Lower lobe of right lung (tissue), 2 donors: Measurements from ENCODE around the gene BTG2. TPM values are rescaled to one million over a fixed set of nuclear protein-coding genes. Genes with fewer than 3 reads are reported as not detected.

ENCODE experiments used
- ATAC-seq, 2 donors: fragments of 200-7000 bp; cut with Tn5 transposase; one replicate each; pipeline ENCODE4 v1.9.1; 2020 to 2022; ENCODE audit warnings: mild to moderate bottlenecking in 2 of 2, moderate library complexity in 2 of 2
- DNase-seq: peaks from one replicate; pipeline ENCODE4 v3.0.0-alpha.2; 2020
- H3K27ac ChIP-seq: fragments of 200-600 bp; one replicate; pipeline ENCODE4 v1.8.0; 2022
- H3K27me3 ChIP-seq: fragments of 200-600 bp; one replicate; pipeline ENCODE4 v1.8.0; 2022; ENCODE audit warnings: low read depth
- H3K36me3 ChIP-seq: fragments of 200-600 bp; one replicate; pipeline ENCODE4 v1.8.0; 2022; ENCODE audit warnings: mild to moderate bottlenecking
- H3K4me1 ChIP-seq: fragments of 200-600 bp; one replicate; pipeline ENCODE4 v1.8.0; 2022
- H3K4me3 ChIP-seq: fragments of 200-600 bp; one replicate; pipeline ENCODE4 v1.8.0; 2022; ENCODE audit warnings: mild to moderate bottlenecking
- H3K9me3 ChIP-seq: fragments of 200-600 bp; one replicate; pipeline ENCODE4 v1.8.0; 2022
- intact Hi-C: fragments of 100-400 bp; cut with DNase I; formaldehyde crosslinking; loops from one replicate; pipeline ENCODE4 v1.11.0; 2022
- total RNA-seq: library from RNA; stranded (reverse); fragmentation: NEBNext Ultra II Directional; extraction: Animal tissue kit (Norgen Biotek cat#: 25700); gene quantifications from one replicate; pipeline ENCODE4 v1.2.1, GENCODE V29; 2021
- TF ChIP-seq, protein P1 (sequence below): fragments of 200-600 bp; IDR thresholded peaks from one replicate; pipeline ENCODE4 v1.8.0; 2022; ENCODE audit warnings: antibody characterized with exemption, mild to moderate bottlenecking
- donor health status: DM: no; HTN: yes; CAD: no; lungs with severe emphysema.

Gene BTG2
- total RNA-seq, 1 donor from 2014 or later, result 96.7 TPM

DNA sequence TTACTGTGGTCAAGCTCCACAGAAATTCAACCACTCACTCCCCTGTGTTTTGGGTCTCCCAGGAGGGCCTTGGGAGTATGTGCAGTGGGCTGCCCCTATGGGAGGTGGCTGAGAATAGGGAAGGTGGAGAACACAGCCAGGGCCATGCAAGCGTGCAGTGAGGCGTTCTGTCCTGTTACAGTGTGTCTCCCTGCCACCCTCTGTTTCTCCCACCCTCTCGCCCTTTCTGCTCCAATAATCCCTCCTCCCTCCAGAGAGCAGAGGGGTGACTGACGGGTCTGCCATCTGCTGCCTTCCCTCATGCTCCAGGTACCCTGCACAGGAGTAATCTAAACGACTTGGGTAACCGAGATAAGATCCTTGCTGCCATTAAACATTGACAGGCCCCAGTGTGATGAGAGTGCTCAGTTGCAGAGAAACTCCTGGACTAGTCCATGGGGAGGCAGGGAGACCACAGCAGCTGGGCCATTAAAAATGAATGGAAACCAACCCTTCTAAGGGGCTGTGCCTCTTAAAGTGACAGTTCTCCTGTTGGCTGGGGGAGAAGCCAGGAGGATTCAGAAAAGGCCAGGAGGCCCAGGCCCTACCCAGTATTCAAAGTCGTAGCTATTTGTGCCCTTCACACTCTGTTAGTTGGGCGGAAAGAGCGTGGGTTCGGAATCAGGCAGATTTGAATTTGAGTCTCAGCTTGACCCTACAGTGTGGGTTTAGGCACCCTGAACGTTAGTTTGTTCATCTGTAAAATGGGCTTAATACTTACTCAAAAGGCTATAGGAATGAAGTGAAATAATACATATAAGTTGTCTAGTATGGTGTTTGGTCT lies 22.4 kb upstream of the BTG2 start:
- H3K4me3 ChIP-seq, result no peak overlapping the region
- peaks cover 54% of the 10 kb centered on the region for H3K4me1 ChIP-seq
- no peak for ATAC-seq
- H3K9me3 ChIP-seq, result no peaks in the 10 kb centered on the region
- no peaks in the 10 kb centered on the region for H3K36me3 ChIP-seq
- intact Hi-C loops, result no loop called here
- DNase-seq, result no peak
- H3K27me3 ChIP-seq, result no peaks in the 10 kb centered on the region
- H3K27ac ChIP-seq, result peak overlapping the region; percentile 31
- TF ChIP-seq, protein P1, sequence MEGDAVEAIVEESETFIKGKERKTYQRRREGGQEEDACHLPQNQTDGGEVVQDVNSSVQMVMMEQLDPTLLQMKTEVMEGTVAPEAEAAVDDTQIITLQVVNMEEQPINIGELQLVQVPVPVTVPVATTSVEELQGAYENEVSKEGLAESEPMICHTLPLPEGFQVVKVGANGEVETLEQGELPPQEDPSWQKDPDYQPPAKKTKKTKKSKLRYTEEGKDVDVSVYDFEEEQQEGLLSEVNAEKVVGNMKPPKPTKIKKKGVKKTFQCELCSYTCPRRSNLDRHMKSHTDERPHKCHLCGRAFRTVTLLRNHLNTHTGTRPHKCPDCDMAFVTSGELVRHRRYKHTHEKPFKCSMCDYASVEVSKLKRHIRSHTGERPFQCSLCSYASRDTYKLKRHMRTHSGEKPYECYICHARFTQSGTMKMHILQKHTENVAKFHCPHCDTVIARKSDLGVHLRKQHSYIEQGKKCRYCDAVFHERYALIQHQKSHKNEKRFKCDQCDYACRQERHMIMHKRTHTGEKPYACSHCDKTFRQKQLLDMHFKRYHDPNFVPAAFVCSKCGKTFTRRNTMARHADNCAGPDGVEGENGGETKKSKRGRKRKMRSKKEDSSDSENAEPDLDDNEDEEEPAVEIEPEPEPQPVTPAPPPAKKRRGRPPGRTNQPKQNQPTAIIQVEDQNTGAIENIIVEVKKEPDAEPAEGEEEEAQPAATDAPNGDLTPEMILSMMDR, result no peak

GRCh38 chr1:203283597-203283996 lies 21.7 kb upstream of the BTG2 start:
- TF ChIP-seq, protein P1, result no peak
- Histone ChIP-seq H3K36me3 (no peaks in the 10 kb centered on the region), H3K27ac (no peak overlapping the region), H3K4me3 (no peak overlapping the region), H3K9me3 (no peaks in the 10 kb centered on the region), H3K27me3 (no peaks in the 10 kb centered on the region), H3K4me1 (peaks cover 54% of the 10 kb centered on the region)
- intact Hi-C loops, result no loop called here
- DNase-seq, result no peak
- ATAC-seq, result no peak

- intact Hi-C loops, result no loop called here
- Histone ChIP-seq H3K9me3 (no peaks in the 10 kb centered on the region), H3K27me3 (no peaks in the 10 kb centered on the region), H3K4me1 (peaks cover 54% of the 10 kb centered on the region), H3K4me3 (no peak overlapping the region), H3K36me3 (no peaks in the 10 kb centered on the region), H3K27ac (no peak overlapping the region)
- no peak for ATAC-seq
- TF ChIP-seq, protein P1, result no peak
- no peak for DNase-seq
These were observed 20.8 kb upstream of the BTG2 start for GRCh38 chr1:203284411-203285123.

DNA sequence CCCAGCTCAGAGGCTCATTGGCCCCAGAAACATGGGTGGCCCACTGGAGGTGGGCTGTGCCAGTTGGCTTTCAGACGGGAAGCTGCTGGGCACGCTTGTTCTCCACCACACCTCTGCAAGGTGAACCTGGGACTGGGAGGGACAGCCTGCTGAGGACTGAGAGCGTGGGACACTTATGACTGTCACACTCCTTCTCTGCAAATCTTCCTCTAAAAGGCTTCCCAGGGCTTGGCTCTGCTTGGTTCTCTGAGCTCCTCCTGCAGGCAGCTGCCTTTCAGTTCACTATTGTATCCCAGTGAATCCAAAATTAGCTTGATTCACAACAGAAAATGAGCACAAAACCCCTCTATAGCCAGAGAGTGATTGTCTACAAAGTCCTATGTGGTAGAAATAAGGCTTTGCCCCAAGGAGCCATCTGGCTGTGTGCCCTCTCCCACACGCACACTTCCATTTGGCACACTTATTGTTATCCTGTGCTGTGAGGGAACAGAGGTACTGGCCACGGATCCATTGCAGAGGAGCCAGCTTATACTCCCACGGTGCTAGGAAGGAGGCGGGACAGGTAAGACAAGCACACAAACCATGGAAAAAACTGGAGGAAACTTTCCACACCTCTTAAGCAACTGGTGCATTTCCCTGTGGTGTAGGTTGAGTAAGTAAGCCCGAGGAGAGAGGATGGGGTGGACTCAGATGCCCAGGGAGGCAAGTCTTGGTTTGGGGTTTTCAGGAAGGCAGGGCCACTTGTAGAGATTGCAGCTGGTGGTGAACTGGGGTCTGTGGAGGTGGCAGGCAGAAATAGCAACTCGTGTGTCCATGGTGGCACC lies 18.9 kb upstream of the BTG2 start:
- Histone ChIP-seq H3K36me3 (no peaks in the 10 kb centered on the region), H3K27ac (peak overlapping the region; percentile 96), H3K4me1 (peaks cover 71% of the 10 kb centered on the region), H3K27me3 (no peaks in the 10 kb centered on the region), H3K9me3 (no peaks in the 10 kb centered on the region), H3K4me3 (no peak overlapping the region)
- intact Hi-C loops, result no loop called here
- no peak for DNase-seq
- no peak for ATAC-seq
- TF ChIP-seq, protein P1, result no peak

DNA sequence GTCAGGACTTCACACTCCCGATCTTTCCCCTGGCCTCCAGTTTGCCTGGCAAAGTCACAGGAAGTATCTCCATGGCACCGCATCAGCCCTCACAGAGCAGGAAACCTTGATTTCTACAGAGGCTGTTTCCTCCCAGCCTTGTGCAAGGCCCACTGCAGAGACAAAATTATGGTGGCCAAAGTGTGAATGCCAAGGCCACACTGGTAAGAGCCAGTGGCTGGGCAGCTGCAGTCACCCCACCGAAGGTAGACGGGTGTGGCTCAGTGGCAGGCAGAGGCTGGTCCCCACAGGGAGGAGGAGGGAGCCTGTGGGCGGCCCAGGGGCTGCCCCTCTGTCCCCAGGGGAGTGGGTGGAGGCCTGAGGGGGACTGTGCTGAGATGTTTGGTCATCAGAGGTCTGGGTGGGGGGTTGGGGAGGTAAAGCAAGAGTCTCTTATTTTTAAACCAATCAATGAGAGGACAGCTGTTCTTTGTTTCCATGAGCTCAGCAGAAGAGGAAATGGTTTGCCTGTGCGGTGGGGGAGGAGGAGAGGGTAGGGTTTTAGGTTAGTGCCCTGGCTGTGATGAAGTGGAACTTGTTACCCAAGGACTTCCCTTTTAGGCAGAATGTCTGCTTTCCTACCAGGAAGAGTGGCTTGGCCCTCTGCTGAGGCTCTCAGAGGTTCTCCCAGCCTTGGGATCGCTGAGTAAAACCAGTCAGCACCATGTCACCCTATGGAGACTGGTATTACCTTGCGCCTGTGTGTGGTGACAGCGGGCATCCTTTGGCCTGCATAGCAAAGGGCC lies 18.0 kb upstream of the BTG2 start:
- H3K9me3 ChIP-seq, result no peaks in the 10 kb centered on the region
- H3K27ac ChIP-seq, result peak overlapping the region; percentile 96
- H3K4me1 ChIP-seq, result peaks cover 75% of the 10 kb centered on the region
- no peak overlapping the region for H3K4me3 ChIP-seq
- ATAC-seq, result peak; percentile 37 to 73
- no peaks in the 10 kb centered on the region for H3K36me3 ChIP-seq
- TF ChIP-seq, protein P1, result no peak
- intact Hi-C loops, result no loop called here
- no peaks in the 10 kb centered on the region for H3K27me3 ChIP-seq
- peak; percentile 79 for DNase-seq
